ENCODE results near the gene RAC3.

Gene RAC3

DNA sequence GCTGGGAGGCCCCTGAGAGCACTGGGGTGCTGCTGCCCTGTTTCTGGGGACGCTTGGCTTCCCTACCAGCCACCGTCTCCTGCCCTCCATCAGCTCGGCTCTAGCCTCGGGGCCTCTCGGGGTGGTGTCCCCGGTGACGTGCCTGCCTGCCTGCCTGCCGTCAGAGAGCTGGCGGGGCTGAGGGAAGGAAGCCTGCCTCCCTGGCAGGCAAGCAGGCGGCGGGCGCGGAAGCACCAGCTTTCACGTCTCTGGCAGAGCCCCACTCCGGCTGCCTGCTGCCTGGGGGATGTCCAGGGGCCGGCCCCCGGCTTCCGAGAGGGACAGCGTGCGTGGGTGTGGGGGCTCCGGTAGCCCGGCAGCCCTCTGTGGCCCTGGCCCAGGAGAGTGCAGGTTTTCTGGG, 18.1 kb upstream of the RAC3 start:
- no peak overlapping the region for H3K4me3 ChIP-seq (ENCODE audit: low read depth in 1 of 2, low read length in 2 of 2)
- H3K4me1 ChIP-seq (ENCODE audit: insufficient read depth, low read length) = no peaks in the 10 kb centered on the region
- no peaks in the 10 kb centered on the region for H3K27me3 ChIP-seq (ENCODE audit: insufficient read depth, low read length, poor library complexity)
- no peaks in the 10 kb centered on the region; the same call in 1 of the 2 replicates for H4K20me1 ChIP-seq (ENCODE audit: insufficient read depth, low read length)
- ATAC-seq (ENCODE audit: insufficient read depth, low read depth) (no peak), DNase-seq (no peak)
- H3K9ac ChIP-seq (ENCODE audit: low read depth, low read length) = no peak overlapping the region
- no peak for TF ChIP-seq EZH2 (IDR thresholded peaks at IDR 0.05; ENCODE audit: borderline replicate concordance, low read depth, low read length, severe bottlenecking)
- TF ChIP-seq, protein P1, sequence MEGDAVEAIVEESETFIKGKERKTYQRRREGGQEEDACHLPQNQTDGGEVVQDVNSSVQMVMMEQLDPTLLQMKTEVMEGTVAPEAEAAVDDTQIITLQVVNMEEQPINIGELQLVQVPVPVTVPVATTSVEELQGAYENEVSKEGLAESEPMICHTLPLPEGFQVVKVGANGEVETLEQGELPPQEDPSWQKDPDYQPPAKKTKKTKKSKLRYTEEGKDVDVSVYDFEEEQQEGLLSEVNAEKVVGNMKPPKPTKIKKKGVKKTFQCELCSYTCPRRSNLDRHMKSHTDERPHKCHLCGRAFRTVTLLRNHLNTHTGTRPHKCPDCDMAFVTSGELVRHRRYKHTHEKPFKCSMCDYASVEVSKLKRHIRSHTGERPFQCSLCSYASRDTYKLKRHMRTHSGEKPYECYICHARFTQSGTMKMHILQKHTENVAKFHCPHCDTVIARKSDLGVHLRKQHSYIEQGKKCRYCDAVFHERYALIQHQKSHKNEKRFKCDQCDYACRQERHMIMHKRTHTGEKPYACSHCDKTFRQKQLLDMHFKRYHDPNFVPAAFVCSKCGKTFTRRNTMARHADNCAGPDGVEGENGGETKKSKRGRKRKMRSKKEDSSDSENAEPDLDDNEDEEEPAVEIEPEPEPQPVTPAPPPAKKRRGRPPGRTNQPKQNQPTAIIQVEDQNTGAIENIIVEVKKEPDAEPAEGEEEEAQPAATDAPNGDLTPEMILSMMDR (IDR thresholded peaks at IDR 0.05; ENCODE audit: borderline replicate concordance, extremely low read depth, low read length, poor library complexity, severe bottlenecking) = no peak
- no peaks in the 10 kb centered on the region for H3K9me3 ChIP-seq (ENCODE audit: insufficient read depth, low read length, severe bottlenecking)
- H3K27ac ChIP-seq (ENCODE audit: low read length) = no peak overlapping the region
- no peak overlapping the region for H3K4me2 ChIP-seq (ENCODE audit: insufficient read depth, low read length)
- no peaks in the 10 kb centered on the region for H3K79me2 ChIP-seq (ENCODE audit: insufficient read depth, low read length)
- no peak overlapping the region for H2AFZ ChIP-seq (ENCODE audit: low read depth, low read length)
- peaks cover 15% of the 10 kb centered on the region for H3K36me3 ChIP-seq (ENCODE audit: insufficient read depth, low read length)

DNA sequence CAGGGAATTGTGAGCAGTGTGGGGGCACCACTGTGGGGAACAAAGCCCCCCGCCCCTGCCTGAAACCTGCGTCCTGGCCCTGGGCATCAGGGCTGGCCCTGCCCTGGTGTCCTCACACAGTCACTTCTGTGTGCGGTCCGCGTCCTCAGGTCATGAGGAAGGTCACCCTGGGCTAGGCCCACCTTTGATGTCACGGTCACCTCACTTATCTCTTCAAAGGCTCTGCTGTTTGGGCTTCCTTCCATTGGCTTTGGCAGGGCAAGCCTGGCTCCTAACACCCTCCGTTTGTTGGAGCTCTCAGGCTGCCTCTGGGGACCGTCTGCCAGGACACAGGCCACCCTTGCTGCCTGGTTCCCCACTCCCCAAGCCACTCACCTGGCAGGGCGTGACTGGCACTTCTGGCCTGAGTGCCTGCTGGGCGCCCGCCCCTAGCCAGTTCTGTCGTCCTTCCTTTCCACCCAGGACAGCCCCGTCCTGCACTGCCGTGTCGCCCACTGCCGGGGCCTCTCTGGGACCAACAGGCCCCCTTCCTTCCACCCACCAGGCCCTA, 17.6 kb upstream of the RAC3 start:
- H3K27ac ChIP-seq (ENCODE audit: low read length) = no peak overlapping the region
- H2AFZ ChIP-seq (ENCODE audit: low read depth, low read length) = no peak overlapping the region
- H3K4me1 ChIP-seq (ENCODE audit: insufficient read depth, low read length) = no peaks in the 10 kb centered on the region
- H4K20me1 ChIP-seq (ENCODE audit: insufficient read depth, low read length) = peaks cover 3% of the 10 kb centered on the region
- no peak overlapping the region for H3K9ac ChIP-seq (ENCODE audit: low read depth, low read length)
- peaks cover 20% of the 10 kb centered on the region for H3K36me3 ChIP-seq (ENCODE audit: insufficient read depth, low read length)
- TF ChIP-seq EZH2 (IDR thresholded peaks at IDR 0.05; ENCODE audit: borderline replicate concordance, low read depth, low read length, severe bottlenecking) = no peak
- TF ChIP-seq, protein P1 (IDR thresholded peaks at IDR 0.05; ENCODE audit: borderline replicate concordance, extremely low read depth, low read length, poor library complexity, severe bottlenecking) = no peak
- ATAC-seq (ENCODE audit: insufficient read depth, low read depth) (no peak), DNase-seq (no peak)
- no peaks in the 10 kb centered on the region for H3K9me3 ChIP-seq (ENCODE audit: insufficient read depth, low read length, severe bottlenecking)
- no peaks in the 10 kb centered on the region for H3K79me2 ChIP-seq (ENCODE audit: insufficient read depth, low read length)
- H3K4me3 ChIP-seq (ENCODE audit: low read depth in 1 of 2, low read length in 2 of 2) = no peak overlapping the region
- H3K27me3 ChIP-seq (ENCODE audit: insufficient read depth, low read length, poor library complexity) = no peaks in the 10 kb centered on the region
- no peak overlapping the region for H3K4me2 ChIP-seq (ENCODE audit: insufficient read depth, low read length)

DNA sequence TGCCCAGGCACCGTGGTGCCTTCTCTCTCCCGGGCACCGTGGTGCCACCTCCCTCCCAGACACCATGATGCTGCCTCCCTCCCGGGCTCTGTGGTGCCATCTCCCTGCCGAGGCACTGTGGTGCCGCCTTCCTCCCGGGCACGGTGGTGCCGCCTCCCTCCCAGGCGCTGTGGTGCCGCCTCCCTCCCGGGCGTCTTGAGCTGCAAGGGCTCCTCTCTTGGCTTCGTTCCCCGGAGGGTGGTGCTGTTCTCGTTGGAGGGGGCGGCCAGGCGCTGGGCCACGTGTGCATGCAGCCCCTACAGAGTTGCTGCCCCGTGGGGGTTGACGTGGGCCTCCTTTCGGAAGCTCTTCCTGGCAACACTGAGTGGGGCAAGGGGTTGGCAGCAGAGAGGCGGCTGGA, 17.0 kb upstream of the RAC3 start:
- no peak for DNase-seq
- no peak for TF ChIP-seq EZH2 (IDR thresholded peaks at IDR 0.05; ENCODE audit: borderline replicate concordance, low read depth, low read length, severe bottlenecking)
- TF ChIP-seq, protein P1 (IDR thresholded peaks at IDR 0.05; ENCODE audit: borderline replicate concordance, extremely low read depth, low read length, poor library complexity, severe bottlenecking) = no peak
- H3K79me2 ChIP-seq (ENCODE audit: insufficient read depth, low read length) = no peaks in the 10 kb centered on the region

More for the DNA sequence above, 17.0 kb upstream of the RAC3 start:
- no peak overlapping the region for H3K4me2 ChIP-seq (ENCODE audit: insufficient read depth, low read length)
- H3K4me1 ChIP-seq (ENCODE audit: insufficient read depth, low read length) = no peaks in the 10 kb centered on the region
- peaks cover 9% of the 10 kb centered on the region for H4K20me1 ChIP-seq (ENCODE audit: insufficient read depth, low read length)
- no peaks in the 10 kb centered on the region for H3K9me3 ChIP-seq (ENCODE audit: insufficient read depth, low read length, severe bottlenecking)
- H2AFZ ChIP-seq (ENCODE audit: low read depth, low read length) = no peak overlapping the region
- H3K27ac ChIP-seq (ENCODE audit: low read length) = no peak overlapping the region
- no peak overlapping the region for H3K9ac ChIP-seq (ENCODE audit: low read depth, low read length)
- H3K27me3 ChIP-seq (ENCODE audit: insufficient read depth, low read length, poor library complexity) = no peaks in the 10 kb centered on the region
- peaks cover 26% of the 10 kb centered on the region for H3K36me3 ChIP-seq (ENCODE audit: insufficient read depth, low read length)
- no peak overlapping the region for H3K4me3 ChIP-seq (ENCODE audit: low read depth in 1 of 2, low read length in 2 of 2)
- 0 out of 3 replicates have a peak, but pooled peaks have one; percentile 15 for ATAC-seq (ENCODE audit: insufficient read depth, low read depth)

Data from DND-41 (cell line).